ENCODE measurements around the gene TMEM178B.

DNA sequence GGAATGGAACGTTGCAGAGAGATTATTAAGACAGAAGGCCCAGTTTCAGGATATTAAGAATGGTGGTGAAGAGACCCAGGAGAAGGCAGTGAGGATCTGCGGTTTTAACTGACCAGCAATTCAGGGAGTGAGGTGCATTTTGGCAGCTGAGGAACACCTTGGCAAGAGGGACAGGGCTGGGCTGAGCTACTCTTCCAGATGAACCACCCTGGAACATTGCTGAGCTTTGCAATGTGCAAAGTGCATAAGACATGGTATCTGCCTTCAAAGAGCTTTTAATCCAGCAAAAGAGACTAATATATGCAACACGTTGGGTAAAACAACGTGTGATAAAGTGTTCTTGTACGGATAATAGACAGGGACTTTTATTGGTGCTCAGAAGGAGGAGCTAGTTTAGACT, 296.3 kb downstream of the TMEM178B start:
- TF ChIP-seq POLR2A (IDR thresholded peaks at IDR 0.05): no peak
- TF ChIP-seq, protein P1, sequence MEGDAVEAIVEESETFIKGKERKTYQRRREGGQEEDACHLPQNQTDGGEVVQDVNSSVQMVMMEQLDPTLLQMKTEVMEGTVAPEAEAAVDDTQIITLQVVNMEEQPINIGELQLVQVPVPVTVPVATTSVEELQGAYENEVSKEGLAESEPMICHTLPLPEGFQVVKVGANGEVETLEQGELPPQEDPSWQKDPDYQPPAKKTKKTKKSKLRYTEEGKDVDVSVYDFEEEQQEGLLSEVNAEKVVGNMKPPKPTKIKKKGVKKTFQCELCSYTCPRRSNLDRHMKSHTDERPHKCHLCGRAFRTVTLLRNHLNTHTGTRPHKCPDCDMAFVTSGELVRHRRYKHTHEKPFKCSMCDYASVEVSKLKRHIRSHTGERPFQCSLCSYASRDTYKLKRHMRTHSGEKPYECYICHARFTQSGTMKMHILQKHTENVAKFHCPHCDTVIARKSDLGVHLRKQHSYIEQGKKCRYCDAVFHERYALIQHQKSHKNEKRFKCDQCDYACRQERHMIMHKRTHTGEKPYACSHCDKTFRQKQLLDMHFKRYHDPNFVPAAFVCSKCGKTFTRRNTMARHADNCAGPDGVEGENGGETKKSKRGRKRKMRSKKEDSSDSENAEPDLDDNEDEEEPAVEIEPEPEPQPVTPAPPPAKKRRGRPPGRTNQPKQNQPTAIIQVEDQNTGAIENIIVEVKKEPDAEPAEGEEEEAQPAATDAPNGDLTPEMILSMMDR (IDR thresholded peaks at IDR 0.05): no peak

Measured in lower leg skin (tissue), 3 donors.